ENCODE data around the gene OSBPL9.

DNA sequence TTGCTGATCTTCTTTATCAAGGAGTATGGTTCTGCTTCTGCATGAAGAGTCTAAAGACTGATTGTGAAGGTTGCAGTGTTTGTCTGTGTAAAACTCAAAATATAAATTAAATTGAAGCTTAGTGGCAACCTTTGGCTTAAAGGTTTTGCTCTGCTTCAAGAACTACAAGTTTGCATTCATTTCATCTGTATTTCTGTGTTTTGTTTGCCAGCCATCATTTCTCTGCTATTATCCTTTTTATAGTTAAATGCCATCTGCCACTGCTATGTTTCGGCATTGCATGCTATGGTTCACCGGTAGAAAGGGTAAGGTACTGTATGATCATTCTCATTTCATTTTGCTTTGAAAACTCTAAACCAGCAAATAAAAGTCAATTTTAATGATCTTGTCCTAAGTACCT lies 52.9 kb downstream of the OSBPL9 start:
- no peak for TF ChIP-seq POLR2AphosphoS5 (IDR thresholded peaks at IDR 0.05; ENCODE audit: borderline replicate concordance, low read depth, low read length)
- TF ChIP-seq EZH2 (IDR thresholded peaks at IDR 0.05): no peak
